Measurements from ENCODE around the gene DPP9. TPM values are rescaled to one million over a fixed set of nuclear protein-coding genes. Genes with fewer than 3 reads are reported as not detected.

DPP9 gene
- total RNA-seq, 3 donors from 2014 or later = 67.8 to 89.3 (median 74.0) TPM

DNA sequence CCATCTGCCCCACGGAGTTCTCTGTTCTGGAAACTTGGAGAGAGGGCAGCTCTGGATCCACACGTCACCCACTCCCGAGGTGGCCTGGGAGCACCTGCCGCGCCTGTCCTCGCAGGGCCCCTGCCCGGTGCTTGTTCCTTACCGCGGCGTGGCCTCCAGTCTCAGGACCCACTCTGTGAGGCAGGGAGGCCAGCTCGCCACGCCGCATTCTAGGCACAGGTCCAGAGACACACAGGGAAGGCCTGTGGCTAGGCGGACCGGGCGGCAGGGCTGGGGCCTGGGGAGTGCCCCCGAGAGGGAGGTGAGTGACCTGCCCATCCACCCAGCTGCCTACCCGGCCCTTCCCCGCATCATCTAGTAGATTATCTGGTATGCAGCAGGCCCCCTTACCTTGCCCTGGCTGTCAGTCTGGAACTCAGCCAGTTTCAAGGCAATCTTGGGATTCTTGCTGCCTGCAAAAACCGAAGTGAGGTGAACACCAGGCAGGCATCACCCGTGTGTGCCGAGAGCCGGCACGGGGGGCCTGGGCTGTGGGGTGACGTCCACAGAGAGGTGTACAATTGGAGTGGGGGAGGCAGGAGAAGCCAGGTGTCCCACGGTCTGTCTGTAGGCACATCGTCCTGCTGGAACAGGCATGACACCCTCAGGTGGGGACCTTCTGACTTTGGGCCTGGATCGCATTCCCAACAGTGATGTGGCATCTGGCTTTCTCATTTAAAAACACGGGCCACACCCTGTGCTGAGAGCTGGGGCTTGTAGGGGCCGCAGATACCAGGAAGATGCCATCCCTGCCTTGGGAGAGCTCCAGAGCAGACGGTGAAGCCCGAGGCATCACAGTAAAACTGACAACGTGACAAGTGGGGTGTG, 23.6 kb downstream of the DPP9 start:
- intact Hi-C loops (cut with DNase I, micrococcal nuclease) = no loop called here
- no peak overlapping the region for H3K4me3 ChIP-seq
- peaks cover 16% of the 10 kb centered on the region for H3K36me3 ChIP-seq (ENCODE audit: low read depth)
- peak in 1 of 3 donors; percentile 47 for DNase-seq
- TF ChIP-seq, protein P1, sequence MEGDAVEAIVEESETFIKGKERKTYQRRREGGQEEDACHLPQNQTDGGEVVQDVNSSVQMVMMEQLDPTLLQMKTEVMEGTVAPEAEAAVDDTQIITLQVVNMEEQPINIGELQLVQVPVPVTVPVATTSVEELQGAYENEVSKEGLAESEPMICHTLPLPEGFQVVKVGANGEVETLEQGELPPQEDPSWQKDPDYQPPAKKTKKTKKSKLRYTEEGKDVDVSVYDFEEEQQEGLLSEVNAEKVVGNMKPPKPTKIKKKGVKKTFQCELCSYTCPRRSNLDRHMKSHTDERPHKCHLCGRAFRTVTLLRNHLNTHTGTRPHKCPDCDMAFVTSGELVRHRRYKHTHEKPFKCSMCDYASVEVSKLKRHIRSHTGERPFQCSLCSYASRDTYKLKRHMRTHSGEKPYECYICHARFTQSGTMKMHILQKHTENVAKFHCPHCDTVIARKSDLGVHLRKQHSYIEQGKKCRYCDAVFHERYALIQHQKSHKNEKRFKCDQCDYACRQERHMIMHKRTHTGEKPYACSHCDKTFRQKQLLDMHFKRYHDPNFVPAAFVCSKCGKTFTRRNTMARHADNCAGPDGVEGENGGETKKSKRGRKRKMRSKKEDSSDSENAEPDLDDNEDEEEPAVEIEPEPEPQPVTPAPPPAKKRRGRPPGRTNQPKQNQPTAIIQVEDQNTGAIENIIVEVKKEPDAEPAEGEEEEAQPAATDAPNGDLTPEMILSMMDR (IDR thresholded peaks at IDR 0.05) = no peak
- no peaks in the 10 kb centered on the region for H3K4me1 ChIP-seq (ENCODE audit: low read depth)
- no peaks in the 10 kb centered on the region for H3K9me3 ChIP-seq
- no peak for ATAC-seq

DNA sequence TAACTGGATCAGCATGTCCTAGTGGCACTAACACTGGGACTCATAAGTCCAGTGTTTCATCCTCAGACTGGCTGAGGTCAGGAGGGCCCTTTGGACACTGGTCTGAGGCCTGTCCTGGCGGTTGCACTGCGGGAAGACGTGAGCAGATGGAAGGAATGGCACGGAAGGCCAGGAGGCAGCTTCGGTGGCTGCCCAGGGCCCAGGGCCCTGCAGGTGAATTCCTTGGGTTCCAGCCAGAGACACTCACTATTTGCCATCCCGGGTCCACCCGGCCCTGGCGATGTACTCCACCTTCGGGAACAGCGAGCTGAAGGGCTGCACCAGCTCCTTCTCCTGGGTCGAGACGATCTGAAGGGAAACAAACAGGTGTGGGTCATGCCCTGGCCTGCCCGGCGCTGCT, 26.3 kb downstream of the DPP9 start:
- no peak for DNase-seq
- TF ChIP-seq, protein P1 (IDR thresholded peaks at IDR 0.05) = no peak
- H3K36me3 ChIP-seq (ENCODE audit: low read depth) = peaks cover 29% of the 10 kb centered on the region
- no peaks in the 10 kb centered on the region for H3K9me3 ChIP-seq
- H3K4me3 ChIP-seq = no peak overlapping the region
- ATAC-seq = no peak
- H3K4me1 ChIP-seq (ENCODE audit: low read depth) = no peaks in the 10 kb centered on the region
- intact Hi-C loops (cut with DNase I, micrococcal nuclease) = no loop called here

- Histone ChIP-seq H3K9me3 (no peaks in the 10 kb centered on the region), H3K4me3 (no peak overlapping the region), H3K36me3 (ENCODE audit: low read depth) (peaks cover 19% of the 10 kb centered on the region), H3K4me1 (ENCODE audit: low read depth) (no peaks in the 10 kb centered on the region)
- ATAC-seq = no peak
- no peak for DNase-seq
- intact Hi-C loops (cut with DNase I, micrococcal nuclease) = no loop called here
- TF ChIP-seq, protein P1 (IDR thresholded peaks at IDR 0.05) = no peak
Observed at GRCh38 chr19:4695224-4695731, 28.4 kb downstream of the DPP9 start.

DNA sequence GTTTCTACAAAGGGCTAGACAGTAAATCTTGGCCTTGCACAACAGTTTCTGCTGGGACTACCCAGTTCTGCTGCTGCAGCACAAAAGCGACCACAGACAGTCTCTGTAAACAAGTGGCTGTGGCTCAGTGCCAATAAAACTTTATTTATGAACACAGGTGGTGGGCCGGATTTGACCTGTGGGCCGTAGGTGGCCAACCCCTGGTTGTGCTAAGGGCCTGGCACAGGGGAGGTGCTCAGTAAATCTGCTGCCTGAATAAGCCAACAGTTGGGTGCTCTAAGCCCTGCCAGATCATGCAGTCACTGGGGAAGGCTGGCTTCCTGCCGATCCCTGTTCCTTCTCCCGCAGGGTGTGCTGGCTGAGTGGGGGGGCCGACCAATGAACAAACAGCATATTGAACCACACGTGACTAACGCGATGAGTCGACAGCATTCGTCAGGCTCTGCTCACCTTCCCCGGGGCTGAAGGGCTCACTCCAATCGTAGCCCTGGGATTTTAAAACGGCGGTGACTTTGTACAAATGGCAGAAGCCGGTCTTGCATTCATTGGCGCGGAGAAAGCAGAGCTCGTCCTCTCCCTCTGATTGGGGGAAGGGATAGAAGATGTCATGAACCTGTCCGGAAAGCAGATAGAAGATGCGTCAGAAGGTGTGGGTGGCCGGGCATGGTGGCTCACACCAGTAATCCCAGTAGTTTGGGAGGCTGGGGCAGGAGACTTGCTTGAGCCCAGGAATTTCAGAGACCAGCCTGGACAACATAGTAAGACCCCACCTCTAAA, 29.2 kb downstream of the DPP9 start:
- peaks cover 25% of the 10 kb centered on the region for H3K36me3 ChIP-seq (ENCODE audit: low read depth)

GRCh38 chr19:4693471-4694121, 30.0 kb downstream of the DPP9 start:
- Histone ChIP-seq H3K4me3 (no peak overlapping the region), H3K9me3 (no peaks in the 10 kb centered on the region), H3K36me3 (ENCODE audit: low read depth) (peaks cover 25% of the 10 kb centered on the region), H3K4me1 (ENCODE audit: low read depth) (no peaks in the 10 kb centered on the region)
- no peak for DNase-seq
- intact Hi-C loops (cut with DNase I, micrococcal nuclease) = no loop called here
- ATAC-seq = no peak
- TF ChIP-seq, protein P1 (IDR thresholded peaks at IDR 0.05) = no peak

More for the DNA sequence above, 29.2 kb downstream of the DPP9 start:
- H3K4me3 ChIP-seq = no peak overlapping the region
- H3K9me3 ChIP-seq = no peaks in the 10 kb centered on the region
- H3K4me1 ChIP-seq (ENCODE audit: low read depth) = no peaks in the 10 kb centered on the region
- peak; percentile 11 for ATAC-seq
- TF ChIP-seq, protein P1 (IDR thresholded peaks at IDR 0.05) = no peak
- intact Hi-C loops (cut with DNase I, micrococcal nuclease) = no loop called here
- peak in 2 of 3 donors; percentile 25 to 57 for DNase-seq
